Sigmoid colon (tissue), 7 donors: Measurements from ENCODE around the gene MACROD2. TPM values are rescaled to one million over a fixed set of nuclear protein-coding genes. Genes with fewer than 3 reads are reported as not detected.

Source experiments
- DNase-seq: peaks from one replicate; pipeline ENCODE4 v3.0.0-alpha.2; 2019
- H3K27ac ChIP-seq, 4 donors: fragments of 200-600 bp; sonication (generic); one replicate each; pipeline ENCODE4 v1.5.1; 2016 to 2019; ENCODE audit warnings: mild to moderate bottlenecking in 1 of 4
- H3K27me3 ChIP-seq, 3 donors: fragments of 200-600 bp; sonication (generic); one replicate each; pipeline ENCODE4 v1.5.1; 2019; ENCODE audit warnings: mild to moderate bottlenecking in 1 of 3
- H3K36me3 ChIP-seq, 4 donors: fragments of 200-600 bp; sonication (generic); one replicate each; pipeline ENCODE4 v1.5.1; 2016 to 2019
- H3K4me1 ChIP-seq, 4 donors: fragments of 200-600 bp; sonication (generic); one replicate each; pipeline ENCODE4 v1.5.1; 2017 to 2019
- H3K4me3 ChIP-seq, 4 donors: fragments of 200-600 bp; sonication (generic); one replicate each; pipeline ENCODE4 v1.5.1; 2017 to 2019; ENCODE audit warnings: mild to moderate bottlenecking in 2 of 4, moderate library complexity in 1 of 4
- H3K9me3 ChIP-seq, 4 donors: fragments of 200-600 bp in 3 of 4; sonication (generic) in 3 of 4; one replicate each; pipeline versions ENCODE4 v1.5.1 to v1.6.1; 2013 to 2019
- CTCF ChIP-seq, 4 experiments: fragments of 450-650 bp in 3 of 4; fragments of 200-600 bp in 1 of 4; IDR thresholded peaks; one replicate each; pipeline ENCODE4 v1.5.1; 2016 to 2019; ENCODE audit warnings: antibody characterized with exemption in 4 of 4, mild to moderate bottlenecking in 3 of 4, moderate library complexity in 2 of 4
- EP300 ChIP-seq, 4 donors: sonication (generic); formaldehyde crosslinking; IDR thresholded peaks; one replicate each; pipeline ENCODE4 v1.6.1; 2017; ENCODE audit warnings: antibody characterized with exemption in 4 of 4
- POLR2A ChIP-seq, 2 donors: fragments of 450-650 bp; IDR thresholded peaks; one replicate each; pipeline ENCODE4 v1.6.1; 2016; ENCODE audit warnings: antibody characterized with exemption in 2 of 2, mild to moderate bottlenecking in 2 of 2, moderate library complexity in 2 of 2
- POLR2AphosphoS5 ChIP-seq, 4 donors: sonication (generic); formaldehyde crosslinking; IDR thresholded peaks; one replicate each; pipeline ENCODE4 v1.6.1; 2017; ENCODE audit warnings: antibody characterized with exemption in 4 of 4
- WGBS, 2 donors: extraction: QIAGEN DNeasy Blood & Tissue Kit; methylation state at CpG; one replicate each; pipeline ENCODE4 v1.1.7; 2013; 5-methylcytosine and 5-hydroxymethylcytosine counted together
- intact Hi-C: fragments of 100-400 bp; cut with DNase I; formaldehyde crosslinking; loops from one replicate; pipeline ENCODE4 v1.15.1; 2023
- polyA plus RNA-seq, 3 donors: library from polyadenylated mRNA; stranded (reverse); fragments of 200-250 nt; gene quantifications; one replicate each; pipeline ENCODE4 v1.2.3, GENCODE V29; 2013
- total RNA-seq, 4 donors: library from RNA; depleted of rRNA; stranded (reverse); fragments of >200 nt; gene quantifications; one replicate each; pipeline ENCODE4 v1.1.0, GENCODE V29; 2016
- donor health status: healthy with polysubstance abuse.
- donor health status: Bipolar disorder and iron deficiency.
- donor health status: healthy.

Gene MACROD2
- total and polyA plus RNA-seq, 7 donors, result 1.2 to 22.4 (median 5.8) TPM

DNA sequence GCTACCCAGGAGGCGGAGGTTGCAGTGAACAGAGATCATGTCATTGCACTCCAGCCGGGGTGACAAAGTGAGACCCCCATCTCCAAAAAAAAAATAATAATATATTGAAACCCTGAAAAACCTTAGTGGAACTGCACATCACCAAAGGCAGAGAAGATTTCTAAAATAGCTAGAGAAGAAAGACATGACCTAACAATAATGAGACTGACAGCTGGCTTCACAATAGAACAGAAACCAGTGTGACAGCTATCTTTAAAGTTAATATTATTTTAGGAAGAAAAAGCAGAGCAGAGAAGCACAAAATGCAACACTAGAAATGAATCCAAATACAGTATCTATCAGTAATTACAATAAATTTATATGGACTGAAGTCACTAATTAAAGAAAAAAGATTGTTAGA is 409.2 kb downstream of the MACROD2 start:
- TF ChIP-seq EP300 (IDR thresholded peaks at IDR 0.05) (no peak), POLR2AphosphoS5 (IDR thresholded peaks at IDR 0.05) (no peak), CTCF (IDR thresholded peaks at IDR 0.05) (no peak), POLR2A (IDR thresholded peaks at IDR 0.05) (no peak)
- intact Hi-C loops, result no loop called here

DNA sequence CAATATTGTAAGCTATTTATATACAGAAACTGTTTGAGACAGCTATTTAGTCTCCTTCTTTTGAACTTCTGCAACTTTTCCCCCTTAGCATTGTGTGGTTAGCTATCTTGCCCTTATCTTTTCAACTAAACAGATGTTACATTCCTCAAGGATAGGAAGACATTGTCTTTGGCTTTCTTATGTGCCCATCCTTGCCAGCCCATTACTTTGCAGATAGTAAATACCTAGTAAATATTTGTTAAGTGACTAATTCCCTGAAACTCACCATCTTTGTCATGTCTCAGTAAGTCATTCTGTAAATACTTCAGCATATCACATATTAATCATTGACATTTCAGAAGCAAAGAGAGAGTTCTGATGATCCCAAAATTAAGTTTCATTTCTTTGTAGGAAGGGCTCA is 411.2 kb downstream of the MACROD2 start:
- Histone ChIP-seq H3K9me3 (no peaks in the 10 kb centered on the region), H3K4me3 (no peak overlapping the region), H3K4me1 (peaks cover 0 to 6% (median 0%) of the 10 kb centered on the region in 4 donors), H3K36me3 (no peaks in the 10 kb centered on the region), H3K27ac (no peak overlapping the region), H3K27me3 (no peaks in the 10 kb centered on the region)
- intact Hi-C loops, result no loop called here
- no peak for TF ChIP-seq CTCF (IDR thresholded peaks at IDR 0.05)
- TF ChIP-seq EP300 (IDR thresholded peaks at IDR 0.05), result no peak
- no peak for TF ChIP-seq POLR2AphosphoS5 (IDR thresholded peaks at IDR 0.05)
- no peak for TF ChIP-seq POLR2A (IDR thresholded peaks at IDR 0.05)
- no peak for DNase-seq

More for the DNA sequence above, 409.2 kb downstream of the MACROD2 start:
- Histone ChIP-seq H3K4me1 (peaks cover 0 to 6% (median 0%) of the 10 kb centered on the region in 4 donors), H3K27ac (no peak overlapping the region), H3K36me3 (no peaks in the 10 kb centered on the region), H3K27me3 (no peaks in the 10 kb centered on the region), H3K9me3 (no peaks in the 10 kb centered on the region), H3K4me3 (no peak overlapping the region)
- DNase-seq, result no peak
- WGBS, 2 donors, result 95 to 97% methylated on average over 2 of the region's 2 CpGs

DNA sequence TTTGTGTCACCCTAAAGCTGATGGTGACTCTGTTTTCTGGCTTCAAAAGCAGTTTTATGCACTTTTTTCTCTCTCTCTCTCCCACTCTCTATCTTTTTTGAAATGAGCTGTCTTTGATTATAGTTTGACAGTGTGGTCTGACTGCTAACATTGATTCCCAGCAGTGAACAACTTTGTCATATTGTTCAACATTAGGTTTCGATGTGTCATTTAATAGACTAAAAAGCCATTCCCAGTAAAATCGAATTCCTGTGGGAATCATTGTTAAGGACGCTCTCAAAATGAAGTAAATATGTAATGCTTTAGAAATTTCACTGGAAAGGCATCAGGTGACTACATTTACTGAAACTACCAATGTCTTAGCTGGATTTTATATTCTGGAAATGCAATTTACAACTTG is 412.0 kb downstream of the MACROD2 start:
- Histone ChIP-seq H3K27me3 (no peaks in the 10 kb centered on the region), H3K4me3 (no peak overlapping the region), H3K4me1 (peaks cover 0 to 6% (median 0%) of the 10 kb centered on the region in 4 donors), H3K36me3 (no peaks in the 10 kb centered on the region), H3K9me3 (no peaks in the 10 kb centered on the region), H3K27ac (no peak overlapping the region)
- TF ChIP-seq POLR2AphosphoS5 (IDR thresholded peaks at IDR 0.05), result no peak
- TF ChIP-seq CTCF (IDR thresholded peaks at IDR 0.05), result no peak
- TF ChIP-seq EP300 (IDR thresholded peaks at IDR 0.05), result no peak
- no peak for TF ChIP-seq POLR2A (IDR thresholded peaks at IDR 0.05)
- intact Hi-C loops, result no loop called here
- WGBS, 2 donors, result 86 to 87% methylated on average over 3 of the region's 3 CpGs
- DNase-seq, result no peak

GRCh38 chr20:14410869-14411555 is 415.7 kb downstream of the MACROD2 start:
- no peak overlapping the region for H3K4me3 ChIP-seq
- peaks cover 0 to 6% (median 0%) of the 10 kb centered on the region in 4 donors for H3K4me1 ChIP-seq
- no peaks in the 10 kb centered on the region for H3K36me3 ChIP-seq
- no peaks in the 10 kb centered on the region for H3K9me3 ChIP-seq
- TF ChIP-seq POLR2AphosphoS5 (IDR thresholded peaks at IDR 0.05) (no peak), EP300 (IDR thresholded peaks at IDR 0.05) (no peak)
- WGBS, 2 donors, result 83 to 89% methylated on average over 3 of the region's 3 CpGs
- no peak overlapping the region for H3K27ac ChIP-seq
- no peaks in the 10 kb centered on the region for H3K27me3 ChIP-seq
- intact Hi-C loops, result no loop called here
- no peak for DNase-seq

GRCh38 chr20:14412065-14412681 is 416.9 kb downstream of the MACROD2 start:
- H3K4me1 ChIP-seq, result no peaks in the 10 kb centered on the region
- DNase-seq, result no peak
- H3K4me3 ChIP-seq, result no peak overlapping the region
- intact Hi-C loops, result no loop called here
- 89 to 92% methylated on average over 5 of the region's 5 CpGs for WGBS, 2 donors
- no peaks in the 10 kb centered on the region for H3K27me3 ChIP-seq
- H3K27ac ChIP-seq, result no peak overlapping the region
- no peaks in the 10 kb centered on the region for H3K9me3 ChIP-seq
- no peaks in the 10 kb centered on the region for H3K36me3 ChIP-seq
- no peak for TF ChIP-seq CTCF (IDR thresholded peaks at IDR 0.05)
- no peak for TF ChIP-seq POLR2A (IDR thresholded peaks at IDR 0.05)
- no peak for TF ChIP-seq EP300 (IDR thresholded peaks at IDR 0.05)
- no peak for TF ChIP-seq POLR2AphosphoS5 (IDR thresholded peaks at IDR 0.05)
